DND-41 (cell line): Measurements from ENCODE around the gene PEAK1.

Experiments
- ATAC-seq: fragments of 200-7000 bp; cut with Tn5 transposase; 3 replicates; pipeline ENCODE4 v1.9.1; 2021; ENCODE audit warnings: low read depth; ENCODE audit not compliant: insufficient read depth
- DNase-seq: peaks from one replicate; pipeline ENCODE4 v3.0.0-alpha.2; 2020
- H2AFZ ChIP-seq: 2 replicates; pipeline ENCODE4 v1.6.0; 2012; ENCODE audit warnings: low read depth, low read length
- H3K27ac ChIP-seq: 2 replicates; pipeline ENCODE4 v1.5.1; 2012; ENCODE audit warnings: low read length, inconsistent platforms
- H3K27me3 ChIP-seq: fragments of 200-600 bp; sonication (generic); 2 replicates; pipeline ENCODE4 v1.6.0; 2012; ENCODE audit warnings: low read length, mild to moderate bottlenecking, inconsistent platforms; ENCODE audit not compliant: insufficient read depth, poor library complexity
- H3K36me3 ChIP-seq: 2 replicates; pipeline ENCODE4 v1.5.1; 2012; ENCODE audit warnings: low read length, inconsistent platforms; ENCODE audit not compliant: insufficient read depth
- H3K4me1 ChIP-seq: 2 replicates; pipeline ENCODE4 v1.5.1; 2012; ENCODE audit warnings: mild to moderate bottlenecking, low read length; ENCODE audit not compliant: insufficient read depth
- H3K4me2 ChIP-seq: 2 replicates; pipeline ENCODE4 v1.6.0; 2012; ENCODE audit warnings: mild to moderate bottlenecking, moderate library complexity, low read length, inconsistent platforms; ENCODE audit not compliant: insufficient read depth
- H3K4me3 ChIP-seq, 2 experiments: fragments of 200-600 bp in 1 of 2; shearing (Covaris generic) in 1 of 2; 2 replicates each; pipeline ENCODE4 v1.5.1; 2012 to 2016; ENCODE audit warnings: inconsistent platforms in 2 of 2, low read length in 2 of 2, mild to moderate bottlenecking in 2 of 2, low read depth in 1 of 2, moderate library complexity in 1 of 2
- H3K79me2 ChIP-seq: 2 replicates; pipeline ENCODE4 v1.6.0; 2012; ENCODE audit warnings: low read length, inconsistent platforms; ENCODE audit not compliant: insufficient read depth
- H3K9ac ChIP-seq: 2 replicates; pipeline ENCODE4 v1.6.0; 2012; ENCODE audit warnings: low read depth, mild to moderate bottlenecking, inconsistent platforms, low read length, moderate library complexity
- H3K9me3 ChIP-seq: 2 replicates; pipeline ENCODE4 v1.5.1; 2012; ENCODE audit warnings: low read length, moderate library complexity, mild to moderate bottlenecking, inconsistent platforms; ENCODE audit not compliant: insufficient read depth, severe bottlenecking
- H4K20me1 ChIP-seq: 2 replicates; pipeline ENCODE4 v1.6.0; 2012; ENCODE audit warnings: low read length; ENCODE audit not compliant: insufficient read depth
- CTCF ChIP-seq: IDR thresholded peaks from 2 replicates; pipeline ENCODE4 v1.5.1; 2012; ENCODE audit warnings: borderline replicate concordance, low read length, moderate library complexity, mild to moderate bottlenecking; ENCODE audit not compliant: poor library complexity, severe bottlenecking; ENCODE audit errors: extremely low read depth
- EZH2 ChIP-seq: IDR thresholded peaks from 3 replicates; pipeline ENCODE4 v1.6.1; 2012; ENCODE audit warnings: borderline replicate concordance, low read depth, mild to moderate bottlenecking, moderate library complexity, low read length, inconsistent platforms; ENCODE audit not compliant: severe bottlenecking

PEAK1 gene

GRCh38 chr15:77416148-77416455 is 3.8 kb downstream of the PEAK1 start:
- ATAC-seq (no peak), DNase-seq (no peak)
- no peak for TF ChIP-seq CTCF
- TF ChIP-seq EZH2 = no peak
- Histone ChIP-seq H3K36me3 (no peaks in the 10 kb centered on the region; the same call in 1 of the 2 replicates), H3K27me3 (no peaks in the 10 kb centered on the region), H3K4me2 (no peak overlapping the region), H3K4me3 (no peak overlapping the region), H4K20me1 (peaks cover 7% of the 10 kb centered on the region; the same call in 1 of the 2 replicates), H3K27ac (no peak overlapping the region), H3K79me2 (peaks cover 80% of the 10 kb centered on the region), H2AFZ (no peak overlapping the region), H3K9ac (no peak overlapping the region), H3K9me3 (no peaks in the 10 kb centered on the region), H3K4me1 (peaks cover 27% of the 10 kb centered on the region)

- no peak for DNase-seq
- Histone ChIP-seq H3K4me3 (no peak overlapping the region), H3K79me2 (peaks cover 80% of the 10 kb centered on the region), H2AFZ (no peak overlapping the region), H3K4me2 (no peak overlapping the region), H3K4me1 (peaks cover 32% of the 10 kb centered on the region), H3K9me3 (no peaks in the 10 kb centered on the region), H3K27ac (no peak overlapping the region), H4K20me1 (peaks cover 7% of the 10 kb centered on the region; the same call in 1 of the 2 replicates), H3K27me3 (no peaks in the 10 kb centered on the region), H3K36me3 (no peaks in the 10 kb centered on the region; the same call in 1 of the 2 replicates), H3K9ac (no peak overlapping the region)
- no peak for TF ChIP-seq EZH2
- no peak for TF ChIP-seq CTCF
- no peak for ATAC-seq
These were observed 4.3 kb downstream of the PEAK1 start for GRCh38 chr15:77415450-77416147.

GRCh38 chr15:77414789-77415442 is 5.0 kb downstream of the PEAK1 start:
- no peak overlapping the region for H3K9ac ChIP-seq
- no peak for ATAC-seq
- no peak overlapping the region for H2AFZ ChIP-seq
- no peaks in the 10 kb centered on the region for H3K9me3 ChIP-seq
- no peaks in the 10 kb centered on the region; the same call in 1 of the 2 replicates for H3K36me3 ChIP-seq
- peaks cover 86% of the 10 kb centered on the region for H3K79me2 ChIP-seq
- no peak overlapping the region for H3K4me3 ChIP-seq
- no peaks in the 10 kb centered on the region for H3K27me3 ChIP-seq
- peaks cover 39% of the 10 kb centered on the region for H3K4me1 ChIP-seq
- H3K4me2 ChIP-seq = no peak overlapping the region
- TF ChIP-seq EZH2 (no peak), CTCF (no peak)
- DNase-seq = no peak
- no peak overlapping the region for H3K27ac ChIP-seq
- peaks cover 7% of the 10 kb centered on the region; the same call in 1 of the 2 replicates for H4K20me1 ChIP-seq
